Upper lobe of left lung (tissue), 6 donors: ENCODE results near the gene CRIP1. TPM values are rescaled to one million over a fixed set of nuclear protein-coding genes. Genes with fewer than 3 reads are reported as not detected.

Experiments used
- ATAC-seq, 2 donors: fragments of 200-7000 bp; cut with Tn5 transposase; one replicate each; pipeline ENCODE4 v1.9.1; 2022; ENCODE audit warnings: mild to moderate bottlenecking in 2 of 2, moderate library complexity in 2 of 2; ENCODE audit not compliant: low FRiP score in 2 of 2
- DNase-seq, 2 donors: peaks; one replicate each; pipeline ENCODE4 v3.0.0-alpha.2; 2019 to 2020
- H3K27ac ChIP-seq, 4 donors: fragments of 200-600 bp; sonication (generic); one replicate each; pipeline ENCODE4 v1.5.1; 2016 to 2019
- H3K27me3 ChIP-seq, 4 donors: fragments of 200-600 bp; sonication (generic); one replicate each; pipeline ENCODE4 v1.5.1; 2017 to 2019
- H3K36me3 ChIP-seq, 4 donors: fragments of 200-600 bp; sonication (generic); one replicate each; pipeline ENCODE4 v1.5.1; 2016 to 2019
- H3K4me1 ChIP-seq, 4 donors: fragments of 200-600 bp; sonication (generic); one replicate each; pipeline ENCODE4 v1.5.1; 2018 to 2019
- H3K4me3 ChIP-seq, 4 donors: fragments of 200-600 bp; sonication (generic); one replicate each; pipeline ENCODE4 v1.5.1; 2017 to 2019; ENCODE audit warnings: mild to moderate bottlenecking in 2 of 4, moderate library complexity in 1 of 4
- H3K9me3 ChIP-seq, 4 donors: fragments of 200-600 bp; sonication (generic); one replicate each; pipeline ENCODE4 v1.5.1; 2018 to 2019
- CTCF ChIP-seq, 6 experiments: fragments of 450-650 bp in 4 of 6; fragments of 200-600 bp in 2 of 6; sonication (generic) in 2 of 6; IDR thresholded peaks; one replicate each; pipeline ENCODE4 v1.5.1; 2016 to 2019; ENCODE audit warnings: antibody characterized with exemption in 6 of 6
- EP300 ChIP-seq, 4 donors: sonication (generic); formaldehyde crosslinking; IDR thresholded peaks; one replicate each; pipeline ENCODE4 v1.5.1; 2017; ENCODE audit warnings: antibody characterized with exemption in 4 of 4, control low read depth in 2 of 4
- POLR2A ChIP-seq, 4 donors: fragments of 450-650 bp; IDR thresholded peaks; one replicate each; pipeline ENCODE4 v1.5.1; 2016 to 2017; ENCODE audit warnings: antibody characterized with exemption in 4 of 4, mild to moderate bottlenecking in 2 of 4
- POLR2AphosphoS5 ChIP-seq, 2 donors: sonication (generic); formaldehyde crosslinking; IDR thresholded peaks; one replicate each; pipeline ENCODE4 v1.5.1; 2017; ENCODE audit warnings: antibody characterized with exemption in 2 of 2
- WGBS, 2 donors: methylation state at CpG; one replicate each; pipeline ENCODE4 v1.1.5; 2017 to 2018; 5-methylcytosine and 5-hydroxymethylcytosine counted together
- total RNA-seq, 6 donors: library from RNA; depleted of rRNA in 4 of 6; stranded (reverse); fragments of >200 nt in 4 of 6; gene quantifications; one replicate each; pipeline versions ENCODE4 v1.1.0 to v1.2.1, GENCODE V29; 2016 to 2021
- donor health status: DM: no; HTN: no; CAD: no; lungs with moderate emphysema.
- donor health status: DM: no; HTN: yes; CAD: no; lungs with severe emphysema.

The CRIP1 gene
- total RNA-seq, 6 donors from 2014 or later = 26.2 to 425 (median 200) TPM

DNA sequence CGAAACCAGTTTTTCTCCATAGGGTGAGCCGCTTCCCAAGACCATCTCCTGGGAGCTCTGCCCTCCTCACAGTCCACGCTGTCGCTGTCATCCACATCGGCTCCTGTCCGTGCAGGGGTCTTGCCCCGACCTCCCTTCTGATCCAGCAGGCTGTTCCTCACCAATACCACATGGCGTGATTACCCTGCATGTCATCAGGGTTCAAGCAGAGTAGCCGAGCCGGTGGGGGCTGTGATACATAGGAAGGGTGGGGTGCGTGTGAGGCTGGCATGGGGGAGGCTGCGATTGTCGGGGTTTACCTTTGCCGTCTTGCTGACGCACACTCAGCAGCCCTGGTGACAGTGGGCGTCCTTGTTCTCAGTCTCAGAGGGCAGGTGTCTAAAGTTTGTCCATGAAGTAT, 21.4 kb downstream of the CRIP1 start:
- H3K4me3 ChIP-seq = no peak overlapping the region
- 66 to 68% methylated on average over 16 of the region's 16 CpGs for WGBS, 2 donors
- TF ChIP-seq POLR2AphosphoS5 (IDR thresholded peaks at IDR 0.05) (no peak), EP300 (IDR thresholded peaks at IDR 0.05) (no peak), POLR2A (IDR thresholded peaks at IDR 0.05) (no peak), CTCF (IDR thresholded peaks at IDR 0.05) (no peak)
- no peaks in the 10 kb centered on the region for H3K9me3 ChIP-seq
- DNase-seq (peak in 1 of 2 donors; percentile 11), ATAC-seq (no peak)
- H3K36me3 ChIP-seq = no peaks in the 10 kb centered on the region
- no peaks in the 10 kb centered on the region for H3K4me1 ChIP-seq
- H3K27me3 ChIP-seq = no peaks in the 10 kb centered on the region
- H3K27ac ChIP-seq = no peak overlapping the region

DNA sequence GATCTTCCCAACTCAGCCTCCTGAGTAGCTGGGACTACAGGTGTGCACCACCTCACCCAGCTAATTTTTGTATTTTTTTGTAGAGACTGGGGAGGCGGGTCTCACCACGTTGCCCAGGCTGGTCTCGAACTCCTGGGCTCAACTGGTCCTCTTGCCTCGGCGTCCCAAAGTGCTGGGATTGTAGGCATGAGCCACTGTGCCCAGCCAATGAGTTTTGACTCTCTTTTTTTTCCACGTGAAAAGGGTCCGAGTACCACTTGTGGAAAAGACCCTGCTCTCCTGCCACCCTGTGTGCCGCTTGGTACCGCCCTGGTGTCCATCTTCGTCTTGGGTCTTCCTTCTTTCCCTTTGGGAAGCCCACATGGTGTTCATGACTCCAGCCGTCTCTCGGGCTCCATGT, 21.9 kb downstream of the CRIP1 start:
- ATAC-seq (no peak), DNase-seq (peak in 1 of 2 donors; percentile 8)
- Histone ChIP-seq H3K4me3 (no peak overlapping the region), H3K27ac (no peak overlapping the region), H3K4me1 (no peaks in the 10 kb centered on the region), H3K9me3 (no peaks in the 10 kb centered on the region), H3K36me3 (no peaks in the 10 kb centered on the region), H3K27me3 (no peaks in the 10 kb centered on the region)
- TF ChIP-seq EP300 (IDR thresholded peaks at IDR 0.05) (no peak), CTCF (IDR thresholded peaks at IDR 0.05) (no peak)
- 87 to 88% methylated on average over 12 of the region's 12 CpGs for WGBS, 2 donors

DNA sequence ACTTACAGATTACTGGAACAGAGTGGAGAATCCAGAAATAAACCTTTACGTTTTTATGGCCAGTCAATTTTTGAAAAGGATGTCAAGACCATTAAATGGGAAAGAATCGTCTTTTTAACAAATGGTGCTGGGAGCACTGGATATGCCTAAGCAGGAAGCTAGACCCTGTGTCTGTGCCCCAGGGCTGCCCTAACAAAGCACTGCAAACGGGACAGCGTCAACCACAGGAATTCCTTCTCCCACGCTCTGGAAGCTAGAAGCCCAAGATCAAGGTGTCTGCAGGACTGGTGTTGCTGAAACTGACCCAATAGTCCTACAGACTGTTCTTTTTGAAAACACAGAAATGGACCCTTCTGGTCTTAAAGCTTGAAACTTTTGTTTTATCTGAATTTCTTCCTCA, 30.4 kb downstream of the CRIP1 start:
- no peak overlapping the region for H3K27ac ChIP-seq
- no peak overlapping the region for H3K4me3 ChIP-seq
- no peaks in the 10 kb centered on the region for H3K4me1 ChIP-seq
- no peak for ATAC-seq
- H3K36me3 ChIP-seq = no peaks in the 10 kb centered on the region
- 40 to 58% methylated on average over 4 to 5 of the region's 5 CpGs for WGBS, 2 donors
- DNase-seq = no peak
- no peaks in the 10 kb centered on the region for H3K9me3 ChIP-seq
- TF ChIP-seq CTCF (IDR thresholded peaks at IDR 0.05) (no peak), POLR2AphosphoS5 (IDR thresholded peaks at IDR 0.05) (no peak), EP300 (IDR thresholded peaks at IDR 0.05) (no peak), POLR2A (IDR thresholded peaks at IDR 0.05) (no peak)
- H3K27me3 ChIP-seq = no peaks in the 10 kb centered on the region

- 69 to 70% methylated on average over 14 of the region's 14 CpGs for WGBS, 2 donors
- no peaks in the 10 kb centered on the region for H3K4me1 ChIP-seq
- H3K9me3 ChIP-seq = no peaks in the 10 kb centered on the region
- no peaks in the 10 kb centered on the region for H3K36me3 ChIP-seq
- ATAC-seq (no peak), DNase-seq (no peak)
- TF ChIP-seq EP300 (IDR thresholded peaks at IDR 0.05) (no peak), CTCF (IDR thresholded peaks at IDR 0.05) (no peak), POLR2A (IDR thresholded peaks at IDR 0.05) (no peak), POLR2AphosphoS5 (IDR thresholded peaks at IDR 0.05) (no peak)
- no peak overlapping the region for H3K4me3 ChIP-seq
- H3K27me3 ChIP-seq = no peaks in the 10 kb centered on the region
- no peak overlapping the region for H3K27ac ChIP-seq
These were observed 33.4 kb downstream of the CRIP1 start for GRCh38 chr14:105519946-105520698.

- Histone ChIP-seq H3K9me3 (no peaks in the 10 kb centered on the region), H3K27me3 (peaks cover 0 to 35% (median 19%) of the 10 kb centered on the region in 4 donors), H3K27ac (peak overlapping the region in 1 of 4 donors; percentile 64), H3K4me3 (no peak overlapping the region), H3K4me1 (peaks cover 34 to 46% (median 37%) of the 10 kb centered on the region in 4 donors), H3K36me3 (no peaks in the 10 kb centered on the region)
- 88 to 94% methylated on average over 9 of the region's 9 CpGs for WGBS, 2 donors
- TF ChIP-seq POLR2A (IDR thresholded peaks at IDR 0.05) (no peak), EP300 (IDR thresholded peaks at IDR 0.05) (no peak), CTCF (IDR thresholded peaks at IDR 0.05) (no peak), POLR2AphosphoS5 (IDR thresholded peaks at IDR 0.05) (no peak)
- no peak for DNase-seq
- no peak for ATAC-seq
These were observed 38.6 kb downstream of the CRIP1 start for GRCh38 chr14:105525326-105525725.
